Mesothelial cell of epicardium (in vitro differentiated cells): ENCODE measurements around the gene PADI4. TPM values are rescaled to one million over a fixed set of nuclear protein-coding genes. Genes with fewer than 3 reads are reported as not detected.

ENCODE experiments used
- DNase-seq, 2 experiments: peaks; one replicate each; pipeline ENCODE4 v3.0.0; 2021; ENCODE audit warnings: low spot score in 2 of 2; ENCODE audit not compliant: unreplicated experiment in 2 of 2
- H3K27ac Mint-ChIP-seq: 2 replicates; pipeline ENCODE4 v1.8.0; 2021; ENCODE audit warnings: mixed read lengths
- H3K27me3 Mint-ChIP-seq: 2 replicates; pipeline ENCODE4 v1.8.0; 2021; ENCODE audit warnings: low read depth, mixed read lengths
- H3K36me3 Mint-ChIP-seq: 2 replicates; pipeline ENCODE4 v1.8.0; 2021; ENCODE audit warnings: mixed read lengths
- H3K4me1 Mint-ChIP-seq: 2 replicates; pipeline ENCODE4 v1.8.0; 2021; ENCODE audit warnings: mixed read lengths
- H3K4me3 Mint-ChIP-seq: 2 replicates; pipeline ENCODE4 v1.8.0; 2021; ENCODE audit warnings: mild to moderate bottlenecking, moderate library complexity, mixed read lengths
- H3K9me3 Mint-ChIP-seq: 2 replicates; pipeline ENCODE4 v1.8.0; 2021; ENCODE audit warnings: mixed read lengths
- CTCF ChIP-seq: fragments of 200-600 bp; sonication (generic); IDR thresholded peaks from one replicate; pipeline ENCODE4 v1.5.0; 2021; ENCODE audit warnings: antibody characterized with exemption; ENCODE audit not compliant: unreplicated experiment
- total RNA-seq: library from RNA; stranded (reverse); gene quantifications from 3 replicates; pipeline ENCODE4 v1.2.1, GENCODE V29; 2021

Gene PADI4
- total RNA-seq, 1 donor from 2014 or later, result not detected

DNA sequence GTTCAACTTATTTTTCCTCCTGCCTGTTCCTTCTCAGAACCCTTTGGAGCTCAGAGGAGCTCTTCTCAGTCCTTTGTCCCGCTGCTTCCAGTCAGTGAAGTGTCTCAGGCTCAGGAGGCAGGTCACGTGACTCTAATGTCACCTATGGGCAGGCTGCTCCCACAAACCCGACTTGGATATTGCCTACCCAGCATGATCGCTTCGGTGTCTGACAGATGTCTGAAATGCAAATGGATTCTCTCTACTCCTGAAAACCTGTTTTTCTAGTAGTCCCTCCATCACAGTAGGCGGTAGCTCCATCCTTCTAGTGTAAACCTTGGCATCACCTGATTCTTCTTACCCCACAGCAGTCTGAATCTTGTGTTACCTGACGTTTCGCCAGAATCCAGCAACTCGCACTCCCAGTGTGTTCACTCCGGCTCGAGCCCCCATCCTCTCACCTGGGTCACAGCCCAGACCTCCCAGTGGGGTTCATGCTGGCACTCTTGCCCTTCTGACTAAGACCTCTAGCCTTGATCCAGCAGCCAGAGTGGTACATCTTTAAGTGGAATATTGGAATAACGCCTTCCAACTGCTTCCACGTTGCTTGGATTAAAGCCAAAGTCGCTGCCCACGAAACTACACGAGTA is 69.4 kb downstream of the PADI4 start:
- H3K4me1 Mint-ChIP-seq, result peaks cover 10% of the 10 kb centered on the region
- no peak overlapping the region for H3K27ac Mint-ChIP-seq
- no peaks in the 10 kb centered on the region for H3K9me3 Mint-ChIP-seq
- no peak overlapping the region for H3K4me3 Mint-ChIP-seq
- H3K27me3 Mint-ChIP-seq, result peaks cover 17% of the 10 kb centered on the region
- no peak for TF ChIP-seq CTCF
- no peak for DNase-seq
- no peaks in the 10 kb centered on the region for H3K36me3 Mint-ChIP-seq

DNA sequence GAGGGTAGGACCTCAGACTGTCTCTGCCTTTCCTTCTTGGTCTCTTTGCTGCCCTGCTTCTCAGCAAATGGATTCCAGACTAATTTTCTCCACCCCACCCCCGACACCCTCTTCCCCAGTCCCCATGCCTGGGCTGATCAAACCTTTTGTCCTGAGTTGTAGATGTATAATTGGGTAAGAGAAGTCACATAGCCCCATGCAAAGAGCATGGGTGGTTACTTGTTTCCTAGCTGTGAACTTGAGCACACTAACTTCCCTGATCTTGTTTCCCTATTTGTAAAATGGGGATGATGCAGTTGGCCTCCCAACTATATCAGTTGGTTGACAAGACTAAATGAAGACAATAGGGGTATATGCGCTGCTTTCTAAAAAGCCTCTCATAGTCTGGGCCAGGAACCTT is 73.2 kb downstream of the PADI4 start:
- peaks cover 20% of the 10 kb centered on the region for H3K27me3 Mint-ChIP-seq
- H3K9me3 Mint-ChIP-seq, result no peaks in the 10 kb centered on the region
- no peak overlapping the region for H3K27ac Mint-ChIP-seq
- no peaks in the 10 kb centered on the region for H3K36me3 Mint-ChIP-seq
- no peak for DNase-seq
- H3K4me3 Mint-ChIP-seq, result no peak overlapping the region
- no peak for TF ChIP-seq CTCF
- H3K4me1 Mint-ChIP-seq, result peaks cover 10% of the 10 kb centered on the region

GRCh38 chr1:17392199-17392740 is 84.3 kb downstream of the PADI4 start:
- no peak for TF ChIP-seq CTCF
- DNase-seq, result no peak
- H3K9me3 Mint-ChIP-seq, result no peaks in the 10 kb centered on the region
- H3K4me1 Mint-ChIP-seq, result no peaks in the 10 kb centered on the region
- peaks cover 6% of the 10 kb centered on the region for H3K27me3 Mint-ChIP-seq
- no peaks in the 10 kb centered on the region for H3K36me3 Mint-ChIP-seq
- H3K4me3 Mint-ChIP-seq, result no peak overlapping the region
- no peak overlapping the region for H3K27ac Mint-ChIP-seq

- TF ChIP-seq CTCF, result no peak
- Mint-ChIP-seq H3K4me3 (no peak overlapping the region), H3K9me3 (no peaks in the 10 kb centered on the region), H3K27me3 (peaks cover 6% of the 10 kb centered on the region), H3K27ac (no peak overlapping the region), H3K4me1 (no peaks in the 10 kb centered on the region), H3K36me3 (no peaks in the 10 kb centered on the region)
- DNase-seq, result no peak
Observed at GRCh38 chr1:17393230-17393629, 85.2 kb downstream of the PADI4 start.

DNA sequence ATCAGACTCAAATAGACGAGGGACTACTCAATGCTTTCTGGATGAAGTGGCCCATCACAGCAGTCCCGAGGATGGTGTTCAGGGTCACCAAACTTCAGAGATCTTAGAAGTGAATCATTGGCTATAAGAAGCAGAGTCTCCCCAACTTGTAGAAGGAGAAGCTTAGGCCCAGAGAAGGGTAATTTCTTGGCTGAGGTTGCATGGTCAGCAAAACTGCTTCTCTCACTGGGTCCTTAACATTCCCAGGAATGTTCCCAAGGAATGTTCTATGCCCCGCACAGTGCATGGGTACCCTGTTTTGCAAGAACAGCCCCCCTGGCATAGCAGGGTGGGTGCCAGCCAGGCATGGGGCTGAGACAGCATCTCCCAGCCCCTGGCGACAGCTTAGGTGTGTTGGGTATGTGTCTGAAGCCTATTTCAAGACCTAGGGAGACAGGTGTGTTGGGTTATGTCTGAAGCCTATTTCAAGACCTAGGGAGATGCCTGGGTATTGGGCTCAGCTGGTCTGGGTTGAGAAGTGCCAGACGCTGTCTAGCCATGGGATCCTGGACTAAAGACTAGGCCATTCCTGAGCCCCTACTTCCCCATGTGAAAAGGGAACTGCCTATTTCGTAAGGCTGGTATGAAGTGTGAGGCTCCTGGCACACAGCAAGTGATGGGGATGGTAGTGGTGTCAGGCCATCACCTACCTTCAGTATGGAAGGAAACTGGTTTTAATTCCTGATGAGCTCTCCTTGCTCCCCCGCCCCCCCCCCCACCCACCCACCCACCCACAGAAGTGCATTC is 90.1 kb downstream of the PADI4 start:
- H3K27ac Mint-ChIP-seq, result no peak overlapping the region
- no peaks in the 10 kb centered on the region for H3K36me3 Mint-ChIP-seq
- H3K4me1 Mint-ChIP-seq, result no peaks in the 10 kb centered on the region
- no peak overlapping the region for H3K4me3 Mint-ChIP-seq
- no peak for TF ChIP-seq CTCF
- peaks cover 1% of the 10 kb centered on the region for H3K27me3 Mint-ChIP-seq
- no peak for DNase-seq
- no peaks in the 10 kb centered on the region for H3K9me3 Mint-ChIP-seq
